Liver (tissue), 9 donors: ENCODE data around the gene WDR48. TPM values are rescaled to one million over a fixed set of nuclear protein-coding genes. Genes with fewer than 3 reads are reported as not detected.

Experiments
- DNase-seq: peaks from one replicate; pipeline ENCODE4 v3.0.0-alpha.2; 2017; ENCODE audit warnings: low spot score
- H3K27ac ChIP-seq, 2 donors: one replicate each; pipeline ENCODE4 v1.7.0; 2013; ENCODE audit warnings: inconsistent platforms in 2 of 2, low read length in 2 of 2, control low read depth in 1 of 2, low read depth in 1 of 2, mild to moderate bottlenecking in 1 of 2
- H3K27me3 ChIP-seq, 4 donors: one replicate each; pipeline versions ENCODE4 v1.6.1 to v1.7.0; 2013; ENCODE audit warnings: low read length in 3 of 4, inconsistent platforms in 1 of 4, mild to moderate bottlenecking in 1 of 4, moderate library complexity in 1 of 4; ENCODE audit not compliant: control insufficient read depth in 4 of 4, insufficient read depth in 4 of 4
- H3K36me3 ChIP-seq, 4 donors: one replicate each; pipeline versions ENCODE4 v1.6.1 to v1.7.0; 2013; ENCODE audit warnings: low read length in 3 of 4, mild to moderate bottlenecking in 3 of 4, low read depth in 1 of 4, moderate library complexity in 1 of 4; ENCODE audit not compliant: control insufficient read depth in 4 of 4, insufficient read depth in 3 of 4
- H3K4me1 ChIP-seq, 4 donors: one replicate each; pipeline versions ENCODE4 v1.6.1 to v1.7.0; 2013; ENCODE audit warnings: low read length in 3 of 4, mild to moderate bottlenecking in 3 of 4, moderate library complexity in 1 of 4; ENCODE audit not compliant: control insufficient read depth in 4 of 4, insufficient read depth in 4 of 4
- H3K4me3 ChIP-seq, 3 donors: one replicate each; pipeline versions ENCODE4 v1.6.1 to v1.7.0; 2013; ENCODE audit warnings: low read length in 3 of 3, control low read depth in 1 of 3, low read depth in 1 of 3, mild to moderate bottlenecking in 1 of 3
- H3K9ac ChIP-seq, 2 donors: one replicate each; pipeline ENCODE4 v1.7.0; 2013; ENCODE audit warnings: low read length in 2 of 2, mild to moderate bottlenecking in 2 of 2, moderate library complexity in 2 of 2, control low read depth in 1 of 2, low read depth in 1 of 2
- H3K9me3 ChIP-seq, 4 donors: one replicate each; pipeline versions ENCODE4 v1.6.1 to v1.7.0; 2013; ENCODE audit warnings: low read length in 3 of 4; ENCODE audit not compliant: control insufficient read depth in 4 of 4
- ATF3 ChIP-seq: IDR thresholded peaks from 2 replicates; pipeline ENCODE4 v1.6.1; 2016; ENCODE audit warnings: antibody characterized with exemption
- CTCF ChIP-seq: fragments of 150-350 bp; IDR thresholded peaks from 2 replicates; pipeline ENCODE4 v1.5.1; 2017; ENCODE audit warnings: improper control_type of control experiment, low read depth, low read length; ENCODE audit not compliant: missing input control
- EGR1 ChIP-seq, 2 donors: IDR thresholded peaks; 2 replicates each; pipeline ENCODE4 v1.6.1; 2016 to 2018; ENCODE audit warnings: antibody characterized with exemption in 2 of 2, low read depth in 2 of 2
- FOXA1 ChIP-seq: IDR thresholded peaks from 2 replicates; pipeline ENCODE4 v1.6.1; 2016; ENCODE audit warnings: antibody characterized with exemption
- FOXA2 ChIP-seq: IDR thresholded peaks from 2 replicates; pipeline ENCODE4 v1.6.1; 2016; ENCODE audit warnings: antibody characterized with exemption
- GABPA ChIP-seq, 2 donors: IDR thresholded peaks in 1 of 2; conservative IDR thresholded peaks in 1 of 2; 2 replicates each; pipeline ENCODE4 v1.6.1; 2016; ENCODE audit warnings: antibody characterized with exemption in 2 of 2, mild to moderate bottlenecking in 1 of 2, moderate library complexity in 1 of 2
- HNF4A ChIP-seq, 2 donors: conservative IDR thresholded peaks; 2 replicates each; pipeline ENCODE4 v1.6.1; 2016; ENCODE audit warnings: antibody characterized with exemption in 2 of 2, mild to moderate bottlenecking in 2 of 2
- HNF4G ChIP-seq: IDR thresholded peaks from 2 replicates; pipeline ENCODE4 v1.6.1; 2016; ENCODE audit warnings: antibody characterized with exemption
- JUND ChIP-seq, 2 donors: IDR thresholded peaks; 2 replicates each; pipeline ENCODE4 v1.6.1; 2016; ENCODE audit warnings: antibody characterized with exemption in 2 of 2
- MAX ChIP-seq: IDR thresholded peaks from 2 replicates; pipeline ENCODE4 v1.6.1; 2016; ENCODE audit warnings: antibody characterized with exemption
- RAD21 ChIP-seq, 2 donors: IDR thresholded peaks; 2 replicates each; pipeline ENCODE4 v1.6.1; 2016; ENCODE audit warnings: antibody characterized with exemption in 2 of 2, mild to moderate bottlenecking in 2 of 2
- REST ChIP-seq: IDR thresholded peaks from 2 replicates; pipeline ENCODE4 v1.6.1; 2016; ENCODE audit warnings: antibody characterized with exemption, mild to moderate bottlenecking
- RXRA ChIP-seq, 2 donors: IDR thresholded peaks; 2 replicates each; pipeline ENCODE4 v1.6.1; 2017 to 2018; ENCODE audit warnings: antibody characterized with exemption in 2 of 2, mild to moderate bottlenecking in 1 of 2
- SP1 ChIP-seq: IDR thresholded peaks from 2 replicates; pipeline ENCODE4 v1.6.1; 2018; ENCODE audit warnings: antibody characterized with exemption, mild to moderate bottlenecking
- TAF1 ChIP-seq: conservative IDR thresholded peaks from 2 replicates; pipeline ENCODE4 v1.6.1; 2016; ENCODE audit warnings: antibody characterized with exemption, mild to moderate bottlenecking
- YY1 ChIP-seq: IDR thresholded peaks from 2 replicates; pipeline ENCODE4 v1.6.1; 2016; ENCODE audit warnings: antibody characterized with exemption, mild to moderate bottlenecking
- ZBTB33 ChIP-seq: IDR thresholded peaks from 2 replicates; pipeline ENCODE4 v1.6.1; 2016; ENCODE audit warnings: antibody characterized with exemption
- WGBS: extraction: QIAGEN DNeasy Blood & Tissue Kit; methylation state at CpG from one replicate; pipeline ENCODE4 v1.1.7; 2013; 5-methylcytosine and 5-hydroxymethylcytosine counted together
- polyA plus RNA-seq, 2 donors: library from polyadenylated mRNA; stranded (reverse) in 1 of 2; unstranded in 1 of 2; fragments of 200-250 nt in 1 of 2; fragments of >200 nt in 1 of 2; fragmentation: Nextera tagmentation in 1 of 2; extraction: Ambion mirVana in 1 of 2; gene quantifications; one replicate each; pipeline versions ENCODE4 v1.2.1 to v1.2.3, GENCODE V29; 2013 to 2015
- total RNA-seq, 2 donors: library from RNA; depleted of rRNA; stranded (reverse); fragments of >200 nt; gene quantifications; one replicate each; pipeline ENCODE4 v1.2.3, GENCODE V29; 2014
- donor health status: healthy.
- donor health status: healthy.
- donor health status: healthy.
- donor health status: healthy.
- donor health status: healthy.

WDR48 gene
- total and polyA plus RNA-seq, 4 donors = 8.0 to 24.9 (median 16.5) TPM

- no peak for TF ChIP-seq REST
- TF ChIP-seq HNF4A (conservative IDR thresholded peaks at IDR 0.05) = no peak
- no peak for TF ChIP-seq ATF3
- TF ChIP-seq JUND (IDR thresholded peaks at IDR 0.05) = no peak
- TF ChIP-seq SP1 = no peak
These were observed 40.6 kb upstream of the WDR48 start (continued) for GRCh38 chr3:39011191-39011736.

GRCh38 chr3:39013289-39013688 lies 38.5 kb upstream of the WDR48 start:
- Histone ChIP-seq H3K9me3 (no peaks in the 10 kb centered on the region), H3K27ac (no peak overlapping the region), H3K36me3 (no peaks in the 10 kb centered on the region), H3K9ac (no peak overlapping the region), H3K4me1 (no peaks in the 10 kb centered on the region), H3K27me3 (no peaks in the 10 kb centered on the region), H3K4me3 (no peak overlapping the region)
- 71% methylated on average over 2 of the region's 2 CpGs for WGBS
- DNase-seq = no peak
- TF ChIP-seq EGR1 (IDR thresholded peaks at IDR 0.05; ENCODE audit: low read depth in 2 of 2) (no peak), GABPA (IDR thresholded peaks at IDR 0.05 in 1 of 2, conservative IDR thresholded peaks at IDR 0.05 in 1 of 2) (no peak), FOXA1 (no peak), ATF3 (no peak), FOXA2 (no peak), MAX (no peak), SP1 (no peak), JUND (IDR thresholded peaks at IDR 0.05) (no peak), REST (no peak), YY1 (no peak), RAD21 (IDR thresholded peaks at IDR 0.05) (no peak), TAF1 (no peak), HNF4G (no peak), HNF4A (conservative IDR thresholded peaks at IDR 0.05) (no peak), CTCF (no peak), RXRA (IDR thresholded peaks at IDR 0.05) (no peak), ZBTB33 (no peak)
